CD4-positive, alpha-beta T cell treated with Interleukin-1 beta for 1 hour (primary cell): Measurements from ENCODE around the gene STEAP2.
"Not testable (repeated sequence)": the region's sequence is repeated elsewhere in the genome, so short reads cannot be mapped to it uniquely, and the experiment has no call there.

Experiments used
- DNase-seq, 2 donors: peaks; one replicate each; pipeline ENCODE4 v3.0.0-alpha.2; 2020 to 2022

The STEAP2 gene

GRCh38 chr7:90211391-90212148 lies at the start of gene STEAP2:
TSS of gene STEAP2 (plus strand) at chr7:90211740. CDS start at chr7:90225083, 13,343 bp downstream.
- peak in 1 of 2 donors; percentile 4 for DNase-seq

GRCh38 chr7:90163534-90163933 lies 48.0 kb upstream of the STEAP2 start:
- DNase-seq: no peak

GRCh38 chr7:90165724-90166123 lies 45.8 kb upstream of the STEAP2 start:
- no peak for DNase-seq

DNA sequence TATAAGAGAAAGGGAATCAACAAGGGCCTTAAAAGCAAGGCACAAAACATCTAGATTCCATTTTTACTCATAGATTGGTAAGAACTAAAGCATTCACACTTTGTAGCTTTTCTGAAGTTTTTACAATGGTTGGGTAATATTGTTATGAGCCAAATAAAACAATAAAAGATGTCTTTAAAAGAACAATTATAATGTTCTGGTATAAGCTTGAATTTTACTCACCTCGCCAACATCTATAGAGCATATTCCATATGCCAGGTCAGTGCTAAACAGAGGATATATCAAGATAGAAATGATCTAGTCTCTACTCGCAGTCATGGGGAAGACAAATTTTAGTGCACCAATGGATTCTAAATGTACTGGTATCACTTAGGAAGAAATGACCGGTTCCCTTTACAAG lies 45.4 kb upstream of the STEAP2 start:
- no peak for DNase-seq

DNA sequence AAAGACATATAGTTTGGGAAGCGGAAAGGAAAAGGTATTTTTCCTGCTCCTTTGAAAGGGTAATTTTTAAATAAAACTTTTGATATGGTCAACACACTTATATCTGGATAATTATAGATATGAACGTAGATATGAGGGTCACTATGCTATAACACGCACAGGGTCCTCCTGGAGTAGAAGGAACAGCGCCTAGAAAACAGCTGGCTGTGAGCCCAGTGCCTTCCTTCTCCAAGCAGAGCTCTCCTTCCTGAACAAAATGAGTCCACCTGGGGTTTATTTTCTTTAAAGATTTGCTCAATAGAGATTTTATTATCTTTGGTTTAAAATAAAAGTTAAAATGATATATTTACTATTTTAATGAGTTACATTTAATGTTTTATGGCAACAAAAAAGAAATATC lies 44.2 kb upstream of the STEAP2 start:
- no peak for DNase-seq

DNA sequence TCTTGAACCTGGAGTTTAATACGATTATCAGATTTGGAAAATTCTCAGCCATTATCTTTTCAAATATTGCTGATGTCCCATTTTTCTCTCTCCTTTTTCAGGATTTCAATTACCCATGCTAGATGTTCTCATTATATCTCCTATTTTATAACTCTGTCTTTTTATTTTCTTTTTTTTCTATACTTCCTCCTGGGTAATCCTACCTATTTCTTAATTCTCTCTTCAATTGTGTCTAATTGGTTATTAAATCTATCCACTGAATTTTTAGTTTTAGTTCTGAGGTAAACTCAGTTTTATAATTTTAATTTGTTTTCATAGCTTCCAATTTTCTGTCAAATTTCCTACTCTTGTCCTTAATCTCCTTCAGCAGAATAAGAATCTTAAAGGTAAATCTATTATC lies 41.6 kb upstream of the STEAP2 start:
- no peak for DNase-seq

- no peak for DNase-seq
These were observed 39.4 kb upstream of the STEAP2 start for GRCh38 chr7:90172121-90172520.

DNA sequence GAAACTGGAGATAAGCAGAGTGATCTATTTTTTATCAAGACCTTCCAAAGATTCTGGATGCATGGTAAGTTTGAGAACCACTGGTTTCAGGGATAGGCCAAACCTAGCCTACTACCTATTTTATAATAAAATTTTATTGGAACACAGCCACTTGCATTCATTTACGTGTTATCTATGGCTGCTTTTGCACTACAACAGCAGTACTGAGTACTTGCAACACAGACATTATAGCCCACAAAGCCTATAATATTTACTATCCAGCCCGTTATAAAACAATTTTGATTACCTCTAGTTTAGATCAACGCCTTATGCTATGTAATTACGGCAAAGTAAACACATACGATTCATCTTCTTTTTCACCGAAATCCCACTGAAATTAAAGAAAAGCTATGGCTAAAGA lies 38.9 kb upstream of the STEAP2 start:
- DNase-seq: no peak

DNA sequence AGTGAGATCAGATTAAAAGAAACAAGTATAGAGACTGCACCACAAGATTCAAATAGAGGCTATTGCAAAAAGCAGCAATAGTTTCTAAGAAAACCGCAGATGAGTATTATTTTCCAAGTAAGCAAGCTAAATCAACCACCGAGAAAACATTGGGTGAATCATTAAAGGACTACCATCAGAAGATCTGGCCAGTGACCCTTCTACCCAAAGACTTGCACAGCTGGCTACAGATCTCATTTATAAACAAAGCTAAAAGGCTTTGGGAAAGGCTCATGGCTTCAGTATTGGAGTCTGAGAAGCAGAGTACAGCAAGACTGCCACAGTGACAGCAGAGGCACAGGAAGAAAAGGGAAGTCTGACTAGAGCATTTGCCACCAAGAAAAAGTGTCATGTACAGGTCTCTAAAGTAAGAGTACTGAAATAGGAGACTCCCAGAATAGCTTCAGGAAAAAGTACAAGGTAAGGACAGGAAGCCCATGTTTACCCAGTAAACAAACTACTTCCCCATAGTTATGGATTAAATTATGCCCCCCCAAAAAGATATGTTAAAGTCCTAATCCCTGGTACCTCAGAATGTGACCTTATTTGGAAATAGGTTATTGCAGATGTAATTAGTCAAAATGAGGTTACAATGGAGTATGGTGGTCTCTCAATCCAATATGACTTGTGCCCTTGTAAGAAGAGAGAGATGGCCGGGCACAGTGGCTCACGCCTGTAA lies 38.3 kb upstream of the STEAP2 start:
- no peak for DNase-seq

DNA sequence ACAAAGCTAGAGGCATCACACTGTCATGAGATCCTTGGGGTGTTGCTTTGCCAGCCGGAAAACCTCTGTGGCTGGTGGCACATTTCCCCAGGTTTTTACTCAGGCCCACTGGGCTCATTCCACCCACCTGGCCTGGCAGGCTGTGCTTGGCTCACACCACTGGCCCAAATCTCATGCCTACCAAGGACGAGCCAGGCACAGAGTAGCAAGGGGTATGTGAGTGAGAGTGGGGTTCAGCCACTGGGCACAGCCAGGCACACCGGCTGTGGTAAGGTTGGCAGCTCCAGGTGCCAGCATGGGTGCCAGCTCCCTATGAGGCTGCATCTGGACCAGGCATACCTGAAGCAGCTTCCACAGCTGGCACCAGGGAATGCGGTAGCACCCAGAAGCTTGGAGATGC lies 35.9 kb upstream of the STEAP2 start:
- DNase-seq: no peak

DNA sequence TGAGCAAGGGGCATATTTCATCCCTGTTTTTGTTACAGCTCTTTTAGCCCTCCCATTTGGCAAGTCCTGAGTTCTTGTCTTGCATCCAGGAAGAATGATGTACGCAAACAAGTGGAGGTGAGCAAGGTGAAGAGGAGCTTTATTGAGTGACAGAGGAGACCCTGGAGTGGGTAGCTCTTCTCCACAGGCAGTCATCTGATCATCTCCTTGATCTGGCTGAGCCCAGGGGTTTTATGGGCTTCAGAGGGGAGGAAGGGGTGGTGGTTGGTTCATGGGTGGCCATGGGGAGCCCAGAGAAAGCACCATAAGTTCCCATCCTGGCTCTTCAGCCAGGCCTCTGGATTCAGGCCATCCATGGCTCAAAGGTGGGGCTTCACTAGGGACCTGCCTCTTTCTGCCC lies 35.3 kb upstream of the STEAP2 start:
- DNase-seq: no peak

GRCh38 chr7:90178166-90178565 lies 33.4 kb upstream of the STEAP2 start:
- DNase-seq: no peak

DNA sequence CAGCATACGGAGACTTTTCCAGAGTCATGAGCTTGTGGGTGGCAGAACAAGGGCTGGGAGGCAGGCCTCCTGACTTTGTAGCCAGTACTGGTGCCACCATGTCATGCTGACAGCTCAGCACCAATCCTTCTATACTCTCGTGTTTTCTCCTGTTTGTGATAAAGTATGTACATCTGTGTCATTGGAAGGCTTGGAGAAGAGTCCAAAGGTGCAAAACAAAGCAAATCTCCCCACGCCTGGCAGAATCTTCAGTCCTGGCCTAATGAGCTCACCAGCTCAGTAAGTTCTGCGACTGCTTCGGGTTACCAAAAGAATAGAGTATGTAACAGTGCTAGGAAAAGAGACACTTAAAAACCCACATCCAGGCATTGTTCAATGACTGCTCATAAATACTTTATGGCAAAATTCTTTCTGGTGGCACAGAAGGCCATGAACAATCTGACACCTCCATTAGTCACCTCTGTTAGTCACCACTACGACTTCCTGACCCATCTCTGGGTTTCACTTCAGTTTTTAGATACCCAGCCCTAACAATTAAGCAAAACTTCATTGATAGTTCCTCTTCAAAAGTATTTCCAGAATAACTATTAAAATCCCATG lies 32.8 kb upstream of the STEAP2 start:
- DNase-seq: peak; percentile 1 to 10

DNA sequence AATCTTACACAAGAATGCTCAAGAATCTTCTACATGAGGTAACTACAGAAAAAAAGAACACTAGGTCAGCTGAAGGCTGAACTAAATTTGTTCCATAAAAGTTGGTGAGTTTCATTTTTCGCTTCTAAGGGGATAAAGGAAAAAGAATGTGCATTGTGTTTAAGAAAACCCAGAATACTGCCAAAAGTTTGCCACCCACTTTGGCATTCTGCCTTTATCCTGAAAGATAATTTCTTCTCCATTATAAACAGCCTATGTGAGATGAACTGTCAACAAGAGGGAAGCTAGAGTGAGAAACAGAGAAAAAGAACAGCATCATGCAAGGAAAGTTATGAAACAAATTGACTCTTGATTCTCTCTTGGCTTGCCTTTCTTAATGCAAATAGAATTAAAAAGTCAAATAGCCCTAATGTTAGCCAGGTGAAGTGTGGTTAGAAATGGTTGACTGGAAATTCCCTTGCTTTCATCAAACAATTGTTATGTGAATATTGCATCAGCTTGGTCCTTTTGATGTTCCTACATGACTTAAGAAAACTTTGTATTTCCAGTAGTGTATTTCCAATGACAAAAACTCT lies 31.4 kb upstream of the STEAP2 start:
- DNase-seq: no peak

DNA sequence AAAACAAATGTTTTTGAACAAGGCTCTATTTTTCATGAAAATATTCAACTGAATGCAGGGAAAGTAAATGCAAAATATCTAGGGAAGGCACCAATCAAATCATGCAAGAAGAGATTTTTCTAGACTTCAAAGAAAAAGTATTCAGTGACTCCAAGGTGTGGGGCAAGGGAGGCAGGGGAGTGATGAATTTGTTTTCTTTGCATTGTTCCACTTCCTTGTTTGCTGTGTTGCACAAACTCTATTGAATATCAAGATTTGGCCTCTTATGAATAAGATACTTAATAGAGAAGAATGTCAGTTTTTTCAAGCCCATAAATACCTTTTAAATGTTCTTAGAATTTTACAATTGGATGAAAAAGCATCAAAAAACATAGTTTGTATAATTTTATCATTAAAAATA lies 30.9 kb upstream of the STEAP2 start:
- no peak for DNase-seq

- DNase-seq: no peak
These were observed 30.1 kb upstream of the STEAP2 start for GRCh38 chr7:90181485-90181884.

GRCh38 chr7:90186290-90186689 lies 25.2 kb upstream of the STEAP2 start:
- DNase-seq: not testable (repeated sequence)

DNA sequence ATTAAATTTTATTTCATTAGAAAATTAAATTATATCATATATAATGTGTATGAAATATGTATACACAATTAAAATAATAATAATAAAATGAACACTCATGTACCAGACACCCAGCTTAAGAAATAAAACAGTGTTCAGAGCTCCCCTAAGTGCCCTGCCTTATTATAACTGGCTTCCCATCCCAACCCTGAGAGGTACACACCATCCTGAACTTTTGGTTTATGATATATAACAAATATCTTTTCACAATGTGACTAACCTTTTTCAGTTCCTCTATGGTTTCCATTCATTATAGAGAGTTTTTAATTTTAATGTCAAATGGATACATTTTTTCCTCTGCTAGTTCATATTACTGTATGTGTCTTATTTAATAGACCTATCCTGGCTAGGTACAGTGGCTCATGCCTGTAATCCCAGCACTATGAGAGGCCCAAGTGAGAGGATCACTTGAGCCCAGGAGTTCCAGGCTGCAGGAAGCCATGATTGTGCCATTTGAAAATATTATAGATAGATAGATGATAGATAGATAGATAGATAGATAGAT lies 24.0 kb upstream of the STEAP2 start:
- no peak for DNase-seq

GRCh38 chr7:90188281-90188680 lies 23.3 kb upstream of the STEAP2 start:
- no peak for DNase-seq

DNA sequence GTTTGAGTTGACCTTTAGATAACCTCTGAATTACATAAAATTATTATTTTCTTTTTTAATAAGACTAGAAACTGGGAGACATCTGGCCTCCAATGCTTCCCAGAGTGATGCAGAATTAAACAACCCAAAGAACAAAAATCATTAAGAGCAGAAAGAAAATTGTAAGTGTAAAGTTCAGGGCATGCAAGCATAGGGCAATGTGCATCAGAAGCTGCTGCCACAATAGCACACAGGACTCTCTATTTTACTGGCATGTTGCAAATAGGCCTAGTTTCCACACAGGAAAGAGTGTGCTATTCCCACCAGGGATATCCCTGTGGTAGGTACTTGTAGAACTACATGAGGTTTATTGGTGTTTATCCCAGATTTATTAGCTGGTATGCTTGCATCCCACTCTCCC lies 20.5 kb upstream of the STEAP2 start:
- DNase-seq: no peak

GRCh38 chr7:90191648-90192047 lies 19.9 kb upstream of the STEAP2 start:
- DNase-seq: no peak

DNA sequence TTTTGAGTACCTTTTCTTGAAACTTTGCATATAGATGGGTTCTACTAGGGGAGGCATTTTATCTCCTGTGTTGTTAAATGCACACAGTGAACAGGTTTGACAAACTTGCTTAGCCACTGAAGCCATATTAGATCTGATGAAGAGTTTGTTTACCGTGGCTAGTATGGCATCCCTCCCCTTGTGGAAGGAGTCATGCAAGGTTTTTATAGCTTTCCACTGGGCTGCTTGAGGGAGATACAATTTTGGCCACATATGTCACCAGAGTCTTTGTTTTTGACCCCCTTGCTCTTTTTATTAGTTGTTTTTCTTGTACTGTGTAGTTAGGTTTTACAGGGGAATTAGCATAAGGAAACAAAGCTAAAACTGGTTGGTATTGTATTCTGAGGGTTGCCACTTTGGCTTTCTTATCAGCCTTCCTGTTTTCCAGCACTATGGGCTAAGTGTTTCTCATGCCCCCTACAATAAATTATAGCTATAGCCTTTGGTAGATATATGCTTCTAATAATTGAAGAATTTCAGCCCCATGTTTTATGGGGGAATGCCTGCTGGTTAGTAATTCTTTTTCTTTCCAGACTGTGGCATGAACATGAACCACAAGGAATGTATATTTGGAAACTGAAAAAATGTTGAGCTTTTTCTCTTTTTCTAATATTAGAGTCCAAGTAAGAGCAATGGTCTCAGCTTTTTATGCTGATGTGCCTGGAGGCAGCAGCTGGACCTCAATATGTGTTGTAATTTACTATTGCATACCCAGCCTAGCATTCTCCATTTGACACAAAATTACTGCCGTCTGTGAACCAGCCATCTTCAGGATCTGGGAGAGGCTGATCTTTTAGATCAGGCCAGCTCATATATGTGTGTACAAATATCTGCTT lies 18.4 kb upstream of the STEAP2 start:
- DNase-seq: no peak
